Measurements from ENCODE around the gene CFAP141.

CFAP141 gene

DNA sequence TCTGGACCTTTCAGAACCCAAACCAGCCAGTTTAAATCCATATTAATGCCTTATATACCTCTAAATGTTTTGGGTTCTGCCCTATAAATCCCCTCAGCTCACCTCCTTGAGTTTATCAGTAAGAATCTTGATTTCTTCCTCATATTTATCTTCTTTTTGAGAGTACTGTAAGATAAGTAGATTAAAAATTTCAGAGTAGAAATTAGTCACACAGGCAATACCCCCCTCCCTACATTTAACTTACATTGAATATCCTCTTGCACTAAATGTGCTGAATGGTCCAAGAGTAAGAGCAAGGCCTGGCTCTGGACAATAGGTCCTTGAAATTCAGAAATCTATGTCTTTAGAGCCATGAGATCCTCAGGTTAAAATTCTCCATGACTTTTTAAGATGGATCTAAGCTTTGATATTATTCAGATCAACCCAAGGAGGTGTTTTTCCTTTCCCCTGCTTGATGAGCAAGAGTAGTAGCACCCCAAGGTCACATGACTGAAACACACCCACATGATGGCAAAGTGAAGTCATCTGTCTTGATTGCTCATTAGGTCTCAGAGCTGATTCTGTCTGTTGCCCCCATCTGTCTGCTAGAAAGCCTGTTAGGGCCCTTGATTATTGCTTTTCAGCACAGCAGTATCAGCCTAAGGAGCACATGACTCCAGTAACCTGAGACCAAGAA, 35.4 kb downstream of the CFAP141 start:
- FAIRE-seq = no peak

DNA sequence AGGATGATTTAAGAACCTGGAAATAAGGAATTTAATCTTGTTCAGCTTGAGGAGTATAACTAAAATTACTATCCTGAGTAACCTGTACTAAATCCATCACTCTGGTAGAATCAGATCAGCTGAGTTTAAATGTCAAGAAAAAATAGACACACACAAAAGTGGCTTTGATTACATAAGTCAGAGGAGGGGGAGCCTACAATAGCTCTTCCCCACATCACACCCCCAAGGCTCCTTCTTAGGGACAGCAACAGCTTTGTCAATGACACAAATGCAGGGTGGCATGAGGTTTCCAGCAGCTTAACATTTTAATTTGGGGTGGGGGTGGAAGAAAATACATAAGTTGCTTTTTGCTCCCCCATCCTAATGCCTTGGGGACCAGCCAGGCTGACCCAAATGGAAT, 38.7 kb downstream of the CFAP141 start:
- no peak for FAIRE-seq

DNA sequence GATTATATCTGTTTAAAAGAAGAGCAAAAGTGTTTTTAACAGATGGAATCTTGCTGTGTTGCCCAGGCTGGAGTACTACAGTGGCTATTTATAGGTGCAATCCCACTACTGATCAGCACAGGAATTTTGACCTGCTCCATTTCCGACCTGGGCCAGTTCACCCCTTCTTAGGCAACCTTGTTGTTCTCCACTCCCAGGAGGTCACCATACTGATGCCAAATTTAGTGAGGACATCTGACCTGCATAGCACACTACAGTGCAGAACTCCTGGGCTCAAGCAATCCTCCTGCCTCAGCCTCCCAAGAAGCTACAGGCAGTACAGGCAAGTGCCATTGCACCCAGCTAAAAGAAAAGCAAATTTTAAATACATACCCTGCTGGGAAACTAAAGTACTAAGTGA, 39.9 kb downstream of the CFAP141 start:
- FAIRE-seq = no peak

GRCh38 chr1:154159554-154159953, 46.6 kb downstream of the CFAP141 start:
- FAIRE-seq = no peak

- FAIRE-seq = no peak
Observed at GRCh38 chr1:154158307-154159125, 47.6 kb downstream of the CFAP141 start.

- no peak for FAIRE-seq
Observed at GRCh38 chr1:154157520-154158306, 48.4 kb downstream of the CFAP141 start.

DNA sequence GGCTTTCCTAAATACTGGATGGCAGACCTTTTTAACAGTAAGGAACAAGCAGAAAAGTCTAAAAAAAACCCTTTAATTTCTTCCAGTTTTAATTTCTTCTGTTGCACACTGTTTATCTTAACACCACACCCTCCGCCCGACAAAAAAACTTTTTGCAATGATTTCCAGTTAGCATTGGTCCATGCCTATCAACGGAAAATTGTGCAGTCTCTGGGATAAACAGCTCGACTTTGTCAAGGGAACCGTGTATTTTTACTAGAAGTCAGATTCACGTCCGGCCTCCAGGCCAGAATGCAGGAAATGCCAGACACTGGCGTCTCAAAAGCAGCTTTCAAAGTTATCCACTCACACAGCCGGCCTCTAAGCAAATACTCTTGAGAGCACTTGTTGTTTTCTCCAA, 50.9 kb downstream of the CFAP141 start:
- FAIRE-seq = no peak

GRCh38 chr1:154154534-154155191, 51.5 kb downstream of the CFAP141 start, which contains the start of gene NUP210L:
Gene NUP210L (minus strand): TSS chr1:154155073.
- FAIRE-seq = no peak

- no peak for FAIRE-seq
Observed at GRCh38 chr1:154154053-154154452, 52.1 kb downstream of the CFAP141 start.

DNA sequence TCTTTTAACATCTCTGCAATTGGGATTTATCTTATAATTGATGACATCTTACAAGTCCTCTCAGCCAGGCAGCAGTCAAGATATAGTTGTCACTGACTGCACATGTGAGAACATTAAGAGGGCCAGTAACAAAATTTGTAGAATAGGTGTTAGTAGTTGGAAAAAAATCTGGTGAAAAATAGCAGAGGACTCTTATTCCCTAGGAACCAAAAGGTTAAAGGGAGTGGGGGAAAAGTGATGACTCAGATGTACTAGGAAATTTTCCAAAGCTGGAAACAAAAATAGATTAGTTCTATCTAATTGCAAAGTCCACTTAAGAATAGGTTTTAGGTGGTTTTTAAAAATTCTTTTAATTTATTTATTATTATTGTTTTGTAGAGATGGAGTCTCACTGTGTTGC, 54.8 kb downstream of the CFAP141 start:
- no peak for FAIRE-seq
